Activated CD4-positive, alpha-beta T cell treated with anti-CD3 and anti-CD28 coated beads, Interleukin-2, amount 50 U/mL, for 48 hours (primary cell): ENCODE data around the gene FBXO7.
A peak's percentile ranks its signal among the peaks of the same experiment; 100 is the strongest.
"Not testable (repeated sequence)": the region's sequence is repeated elsewhere in the genome, so short reads cannot be mapped to it uniquely, and the experiment has no call there.

ENCODE experiments used
- DNase-seq, 2 experiments: peaks; one replicate each; pipeline ENCODE4 v3.0.0-alpha.2; 2020

The FBXO7 gene

GRCh38 chr22:32474635-32475467 is at the start of gene FBXO7:
Gene FBXO7, plus strand, starts transcription at chr22:32474811. Its CDS starts 192 bp downstream, at chr22:32475003.
- peak; percentile 84 to 86 for DNase-seq

DNA sequence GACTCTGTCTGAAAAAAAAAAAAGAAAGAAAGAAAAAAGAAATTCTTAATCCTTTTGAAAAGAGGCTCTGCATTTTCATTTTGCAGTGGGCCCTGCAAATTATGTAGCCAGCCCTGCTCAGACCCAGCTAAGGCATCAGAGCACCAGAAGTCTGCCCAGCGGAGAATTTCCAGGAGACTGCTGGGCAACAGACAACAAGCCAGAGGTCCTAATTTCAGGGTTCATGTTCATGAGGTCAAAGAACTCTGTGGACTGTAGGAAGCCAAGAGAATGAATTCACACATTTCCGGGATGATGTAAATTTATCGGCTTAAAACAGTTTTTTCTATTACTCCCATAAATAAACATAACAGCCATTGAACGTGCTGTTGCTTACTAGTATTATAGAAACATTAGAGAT is 47.7 kb upstream of the FBXO7 start:
- no peak for DNase-seq

DNA sequence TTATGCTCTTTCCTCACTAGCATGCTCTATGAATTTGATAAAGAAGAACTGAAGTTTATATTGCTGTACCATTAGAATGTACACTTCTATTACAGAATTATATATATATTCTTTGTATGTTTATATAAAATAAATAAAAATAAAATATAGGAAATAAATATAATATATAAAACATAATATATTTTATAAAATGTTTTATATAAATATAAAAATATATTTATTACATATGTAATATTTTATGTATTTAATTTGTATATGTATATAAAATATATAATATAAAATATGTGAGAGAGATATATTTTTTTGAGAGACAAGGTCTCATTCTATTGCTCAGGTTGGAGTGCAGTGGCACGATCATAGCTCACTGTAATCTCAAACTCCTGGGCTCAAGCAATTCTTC is 44.3 kb upstream of the FBXO7 start:
- DNase-seq = no peak

GRCh38 chr22:32444068-32444467 is 30.5 kb upstream of the FBXO7 start:
- peak in 1 of 2 experiments; percentile 9 for DNase-seq

- DNase-seq = no peak
Observed at GRCh38 chr22:32446321-32446720, 28.3 kb upstream of the FBXO7 start.

- no peak for DNase-seq
Observed at GRCh38 chr22:32448980-32449379, 25.6 kb upstream of the FBXO7 start.

GRCh38 chr22:32457031-32457430 is 17.6 kb upstream of the FBXO7 start:
- no peak for DNase-seq

DNA sequence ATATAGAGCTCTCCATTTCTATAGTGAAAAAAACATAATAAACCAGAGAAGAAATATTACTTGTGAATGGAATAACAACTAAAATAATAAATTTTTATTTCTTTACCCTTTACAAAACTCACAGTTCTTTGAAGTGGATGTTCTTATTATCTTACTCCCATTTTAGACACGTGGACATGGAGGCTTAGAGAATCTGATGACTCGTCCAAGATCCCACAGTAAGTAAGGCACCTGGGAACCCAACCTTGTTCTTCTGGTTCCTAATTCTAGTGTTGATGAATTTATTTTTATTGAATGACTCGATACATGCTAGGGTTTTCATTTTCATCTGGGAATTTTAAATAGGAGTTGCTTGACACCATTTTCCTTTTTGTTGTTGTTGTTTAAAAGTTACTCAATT is 12.2 kb upstream of the FBXO7 start:
- DNase-seq = no peak

DNA sequence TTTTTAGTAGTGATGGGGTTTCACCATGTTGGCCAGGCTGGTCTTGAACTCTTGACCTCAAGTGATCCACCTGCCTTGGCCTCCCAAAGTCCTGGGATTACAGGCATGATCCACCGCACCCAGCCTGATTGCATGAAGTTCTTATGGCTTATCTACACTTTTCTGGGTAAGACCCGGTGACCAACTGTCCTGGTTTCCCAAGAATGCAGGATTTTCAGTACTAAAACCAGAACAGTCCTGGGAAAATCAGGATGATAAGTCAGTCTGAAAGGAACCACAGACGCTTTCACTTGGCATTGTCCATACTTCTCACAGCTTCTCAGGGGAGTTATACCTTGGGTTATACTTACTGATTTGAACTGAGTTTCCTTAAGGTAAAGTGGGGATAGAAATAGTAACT is 8.9 kb upstream of the FBXO7 start:
- DNase-seq = no peak

DNA sequence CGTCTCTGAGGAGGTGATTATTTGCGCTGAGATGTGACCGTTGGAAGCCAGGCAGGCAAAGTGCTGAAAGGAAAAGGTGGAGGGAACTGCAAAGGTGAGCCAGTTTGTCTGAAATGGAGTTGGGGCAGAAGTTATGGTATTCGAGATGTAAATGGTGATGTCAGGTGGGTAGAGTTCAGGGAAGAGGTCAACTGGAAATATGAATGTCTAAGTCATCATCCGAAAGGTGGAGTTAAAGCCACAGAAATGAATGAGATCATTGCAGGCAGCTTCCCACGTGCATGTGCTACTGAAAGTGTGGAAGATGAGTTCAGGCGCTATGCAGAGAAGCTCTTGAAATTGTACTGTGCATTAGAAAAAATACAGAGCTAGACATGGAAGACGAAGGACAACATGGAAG is 8.1 kb upstream of the FBXO7 start:
- DNase-seq = no peak

DNA sequence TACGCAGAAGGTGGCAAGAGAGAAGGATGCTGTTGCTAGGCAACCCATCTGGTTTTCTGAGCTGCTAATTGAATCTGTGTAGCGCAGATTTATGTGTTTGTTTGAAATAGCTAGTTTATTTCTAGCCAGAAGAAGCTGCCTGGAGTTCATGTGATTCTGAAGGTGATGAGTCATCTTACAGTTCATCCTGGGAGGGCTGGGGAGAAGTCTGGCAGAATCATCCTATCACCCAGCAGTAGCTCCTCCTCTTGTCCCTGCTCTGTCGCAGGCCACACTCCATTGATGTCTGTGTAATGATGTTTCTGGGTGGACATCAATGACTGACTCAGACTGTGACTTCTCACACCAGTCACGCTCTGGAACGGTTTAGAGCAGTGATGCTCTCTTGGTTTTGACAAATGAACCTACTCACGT is 4.8 kb upstream of the FBXO7 start:
- DNase-seq = no peak

- peak; percentile 17 to 34 for DNase-seq
Observed at GRCh38 chr22:32473388-32473952, 1.1 kb upstream of the FBXO7 start.

DNA sequence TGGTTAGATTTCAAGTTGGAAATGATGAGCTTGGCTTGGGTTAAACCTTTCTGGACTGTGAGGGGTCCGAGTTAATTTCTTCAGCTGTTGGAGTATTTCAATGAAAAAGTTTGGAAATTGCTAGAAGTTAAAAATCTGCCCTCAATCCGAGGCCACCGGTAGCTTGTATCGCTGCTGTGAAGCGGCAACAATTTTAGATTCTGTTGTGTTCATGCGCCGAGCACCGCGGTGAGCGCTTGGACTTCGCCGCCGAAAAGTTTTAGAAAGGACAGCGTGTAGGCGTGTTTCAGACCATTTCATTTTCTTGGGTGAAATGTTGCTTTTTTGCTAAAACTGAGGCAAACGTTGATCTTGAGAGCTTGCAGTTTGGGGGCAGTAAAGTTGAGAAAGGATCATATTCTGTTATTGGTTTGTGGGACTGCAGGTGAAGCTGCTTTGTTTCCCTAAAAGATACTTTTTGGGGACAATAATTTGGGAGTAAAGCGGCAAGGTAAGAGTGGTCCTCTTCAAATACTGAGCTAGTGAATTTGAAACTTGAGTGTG is 928 bp downstream of the FBXO7 start:
- peak; percentile 19 to 37 for DNase-seq

GRCh38 chr22:32476281-32477195 is 1.9 kb downstream of the FBXO7 start:
- DNase-seq = no peak

DNA sequence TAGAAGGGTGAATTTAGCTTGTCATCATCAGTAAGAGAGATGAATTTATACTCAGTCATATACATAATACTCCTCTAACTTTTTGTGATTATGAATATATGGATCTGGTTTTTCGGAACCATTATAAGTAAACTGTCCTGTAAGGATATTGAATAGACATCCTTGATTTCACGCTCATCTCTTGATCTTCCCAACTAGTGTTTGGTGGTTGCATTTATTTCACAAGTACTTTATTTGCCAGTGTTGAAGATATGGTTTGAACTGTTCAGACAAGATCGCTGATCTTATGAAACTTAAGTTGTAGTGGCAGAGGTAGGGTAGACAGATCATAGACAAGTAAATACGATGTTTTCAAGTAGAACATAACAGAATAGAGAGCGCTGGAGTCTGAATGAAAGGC is 3.0 kb downstream of the FBXO7 start:
- no peak for DNase-seq

DNA sequence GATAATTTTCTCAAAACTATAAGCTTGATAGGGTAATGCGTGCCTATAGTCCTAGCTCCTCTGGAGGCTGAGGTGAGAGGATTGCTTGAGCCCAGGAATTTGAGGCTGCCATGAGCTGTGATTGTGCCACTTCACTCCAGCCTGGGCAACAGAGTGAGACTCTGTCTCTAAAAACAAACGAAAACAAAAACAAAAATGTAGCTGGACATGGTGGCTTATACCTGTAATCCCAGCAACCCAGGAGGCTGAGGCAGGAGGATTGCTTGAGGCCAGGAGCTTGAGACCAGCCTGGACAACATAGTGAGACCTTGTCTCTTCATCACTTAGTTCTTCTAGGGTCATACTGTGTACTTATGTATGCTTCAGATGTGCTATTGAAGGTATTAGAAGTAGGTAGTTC is 3.9 kb downstream of the FBXO7 start:
- not testable (repeated sequence) for DNase-seq

DNA sequence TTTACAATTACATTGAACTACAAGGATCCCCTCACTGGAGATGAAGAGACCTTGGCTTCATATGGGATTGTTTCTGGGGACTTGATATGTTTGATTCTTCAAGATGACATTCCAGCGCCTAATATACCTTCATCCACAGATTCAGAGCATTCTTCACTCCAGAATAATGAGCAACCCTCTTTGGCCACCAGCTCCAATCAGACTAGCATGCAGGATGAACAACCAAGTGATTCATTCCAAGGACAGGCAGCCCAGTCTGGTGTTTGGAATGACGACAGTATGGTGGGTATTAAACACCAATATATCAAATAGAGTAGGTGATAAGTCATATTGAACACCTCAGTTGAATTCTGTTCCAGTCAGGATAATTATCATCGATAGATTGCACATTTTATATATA is 4.4 kb downstream of the FBXO7 start:
- no peak for DNase-seq

DNA sequence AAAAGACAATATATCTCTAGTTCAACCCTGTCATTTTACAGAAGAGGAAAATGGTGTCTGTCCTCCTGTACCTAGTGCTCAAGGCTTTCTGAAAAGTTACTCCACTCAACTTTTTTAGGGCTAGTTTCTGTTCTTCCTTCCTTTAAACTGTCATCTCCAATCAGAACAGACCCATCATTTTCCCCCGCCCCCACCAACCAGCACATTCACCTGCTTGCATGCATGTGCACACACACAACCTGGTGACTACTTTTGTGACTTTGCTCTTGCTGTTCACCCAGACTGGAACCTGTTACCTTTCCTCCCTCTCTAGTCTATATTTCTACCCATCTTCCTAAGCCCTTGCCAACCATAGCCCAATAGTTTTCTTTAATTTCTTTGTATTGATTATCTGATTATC is 5.6 kb downstream of the FBXO7 start:
- DNase-seq = peak; percentile 32 to 50

GRCh38 chr22:32482708-32483107 is 8.1 kb downstream of the FBXO7 start:
- DNase-seq = peak; percentile 19 to 44

- no peak for DNase-seq
Observed at GRCh38 chr22:32486656-32487390, 12.2 kb downstream of the FBXO7 start.

GRCh38 chr22:32487461-32487860 is 12.8 kb downstream of the FBXO7 start:
- DNase-seq = no peak

DNA sequence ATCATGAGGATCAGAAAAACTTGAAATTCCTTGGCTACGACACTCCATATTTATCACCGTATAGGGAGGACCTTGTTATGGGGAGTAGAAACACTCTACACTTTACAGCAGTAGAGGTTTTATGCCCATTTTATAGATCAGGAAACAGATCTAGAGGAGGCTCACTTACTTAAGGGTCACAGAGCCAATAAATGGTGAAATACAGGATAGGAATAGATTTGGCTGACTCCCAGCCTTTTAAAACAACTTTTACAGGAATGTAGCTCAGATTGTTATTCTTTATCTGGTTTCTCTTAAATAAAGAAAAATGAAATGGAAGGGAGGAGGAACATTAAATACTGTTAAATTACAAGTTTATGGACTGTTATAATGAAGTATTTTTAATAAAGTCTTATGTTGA is 14.8 kb downstream of the FBXO7 start:
- DNase-seq = no peak

DNA sequence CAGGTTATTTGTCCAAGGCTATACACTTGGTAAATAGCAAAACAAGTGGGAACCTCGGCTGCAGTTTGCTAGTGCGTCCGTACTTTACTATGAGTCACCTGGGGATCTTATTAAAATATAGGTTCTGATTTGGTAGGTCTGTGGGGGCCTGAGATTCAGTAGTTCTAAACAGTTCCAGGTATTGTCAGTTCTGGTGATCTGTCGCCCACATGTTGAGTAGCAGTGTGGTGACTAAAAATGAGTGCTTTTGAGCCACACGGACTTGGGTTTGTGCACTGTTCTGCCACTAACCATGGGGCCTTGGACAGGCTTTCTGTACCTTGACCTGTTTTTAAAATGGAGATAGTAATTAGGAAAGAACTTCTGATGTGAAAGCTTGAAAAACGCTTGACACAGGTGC is 15.7 kb downstream of the FBXO7 start:
- DNase-seq = no peak
